ENCODE results near the gene CNTN5. TPM values are rescaled to one million over a fixed set of nuclear protein-coding genes. Genes with fewer than 3 reads are reported as not detected.

CNTN5 gene
- total RNA-seq, 1 experiment from 2014 or later: not detected

- Histone ChIP-seq H3K9me3 (ENCODE audit: control insufficient read depth, low read depth, low read length) (no peaks in the 10 kb centered on the region), H3K4me2 (ENCODE audit: insufficient read depth, insufficient read length, low read length) (no peak overlapping the region), H3T11ph (ENCODE audit: low read length) (no peak overlapping the region), H3K56ac (ENCODE audit: insufficient read length, low read depth, low read length) (no peak overlapping the region), H4K5ac (ENCODE audit: insufficient read length, low read depth, low read length) (no peak overlapping the region), H3K79me2 (ENCODE audit: insufficient read depth, low read length) (no peaks in the 10 kb centered on the region), H2AFZ (ENCODE audit: low read length) (no peak overlapping the region), H2BK12ac (ENCODE audit: insufficient read length, low read depth, low read length) (no peak overlapping the region), H3K27me3 (ENCODE audit: insufficient read depth, low read length) (no peaks in the 10 kb centered on the region), H3K79me1 (ENCODE audit: insufficient read depth, low read depth, low read length, poor library complexity, severe bottlenecking) (no peaks in the 10 kb centered on the region), H2BK20ac (ENCODE audit: low read depth, low read length, poor library complexity, severe bottlenecking) (no peak overlapping the region), H4K8ac (replicated peaks; ENCODE audit: insufficient read length, low read depth, low read length) (no peak overlapping the region), H3K4ac (ENCODE audit: low read depth, low read length) (no peak overlapping the region), H2BK5ac (ENCODE audit: insufficient read length, low read length) (no peak overlapping the region), H3K4me1 (ENCODE audit: insufficient read depth, low read length) (no peaks in the 10 kb centered on the region), H3K23me2 (ENCODE audit: insufficient read length, low read depth, low read length, poor library complexity, severe bottlenecking) (no peaks in the 10 kb centered on the region), H3K9ac (ENCODE audit: extremely low read depth, insufficient read length, low read length) (no peak overlapping the region), H3K23ac (ENCODE audit: insufficient read length, low read depth, low read length) (no peak overlapping the region), H2AK5ac (ENCODE audit: insufficient read length, low read length) (no peak overlapping the region), H3K14ac (ENCODE audit: insufficient read depth, low read length) (no peak overlapping the region), H3K18ac (ENCODE audit: insufficient read length, low read depth, low read length) (no peak overlapping the region), H2BK120ac (ENCODE audit: low read depth, low read length, poor library complexity, severe bottlenecking) (no peak overlapping the region), H4K20me1 (ENCODE audit: control insufficient read depth, insufficient read depth, insufficient read length) (no peaks in the 10 kb centered on the region), H3K27ac (ENCODE audit: insufficient read length, low read depth, low read length) (no peak overlapping the region), H4K91ac (ENCODE audit: insufficient read length, low read depth, low read length) (no peak overlapping the region), H2BK15ac (ENCODE audit: low read depth, low read length) (no peak overlapping the region)
- no CpG with 5 or more reads among the region's 5 CpGs for WGBS (ENCODE audit: extremely low coverage, insufficient read length, low lambda C conversion rate)
- no peak for DNase-seq
- TF ChIP-seq CTCF (conservative IDR thresholded peaks at IDR 0.05): no peak
- no peaks in the 10 kb centered on the region for H3K36me3 Mint-ChIP-seq (ENCODE audit: insufficient read depth in 1 of 3, low read depth in 3 of 3)
- H3K27ac Mint-ChIP-seq: no peak overlapping the region
- H3K4me3 Mint-ChIP-seq: no peak overlapping the region
- H3K4me1 Mint-ChIP-seq: no peaks in the 10 kb centered on the region
- H3K9me3 Mint-ChIP-seq: no peaks in the 10 kb centered on the region; a peak in 1 of 5 replicates
- H3K27me3 Mint-ChIP-seq (ENCODE audit: low read depth): no peaks in the 10 kb centered on the region
These were observed 225.4 kb downstream of the CNTN5 start for GRCh38 chr11:99246199-99246598.
